NCI-H510A treated with DMSO at 0.1 percent for 48 hours (cell line): ENCODE data around the gene IDUA.
A peak's percentile ranks its signal among the peaks of the same experiment; 100 is the strongest.

Experiments
- DNase-seq: peaks from one replicate; lab custom pipeline; 2025; lab: John Stamatoyannopoulos, UW

IDUA gene

GRCh38 chr4:1000686-1001260 lies 13.9 kb downstream of the IDUA start:
- DNase-seq: no peak

DNA sequence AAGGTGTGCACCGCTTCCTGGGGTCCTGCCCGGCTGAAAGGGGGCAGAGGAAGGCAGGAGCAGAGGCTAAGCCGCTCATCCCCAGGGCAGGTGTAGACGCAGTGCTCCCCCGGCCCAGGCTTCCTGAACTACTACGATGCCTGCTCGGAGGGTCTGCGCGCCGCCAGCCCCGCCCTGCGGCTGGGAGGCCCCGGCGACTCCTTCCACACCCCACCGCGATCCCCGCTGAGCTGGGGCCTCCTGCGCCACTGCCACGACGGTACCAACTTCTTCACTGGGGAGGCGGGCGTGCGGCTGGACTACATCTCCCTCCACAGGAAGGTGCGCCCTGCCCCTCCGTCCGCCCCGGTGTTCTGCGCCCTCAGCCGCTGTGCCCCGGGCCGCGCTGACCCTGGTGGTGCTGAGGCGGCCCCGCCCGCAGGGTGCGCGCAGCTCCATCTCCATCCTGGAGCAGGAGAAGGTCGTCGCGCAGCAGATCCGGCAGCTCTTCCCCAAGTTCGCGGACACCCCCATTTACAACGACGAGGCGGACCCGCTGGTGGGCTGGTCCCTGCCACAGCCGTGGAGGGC lies 14.8 kb downstream of the IDUA start:
- DNase-seq: no peak

DNA sequence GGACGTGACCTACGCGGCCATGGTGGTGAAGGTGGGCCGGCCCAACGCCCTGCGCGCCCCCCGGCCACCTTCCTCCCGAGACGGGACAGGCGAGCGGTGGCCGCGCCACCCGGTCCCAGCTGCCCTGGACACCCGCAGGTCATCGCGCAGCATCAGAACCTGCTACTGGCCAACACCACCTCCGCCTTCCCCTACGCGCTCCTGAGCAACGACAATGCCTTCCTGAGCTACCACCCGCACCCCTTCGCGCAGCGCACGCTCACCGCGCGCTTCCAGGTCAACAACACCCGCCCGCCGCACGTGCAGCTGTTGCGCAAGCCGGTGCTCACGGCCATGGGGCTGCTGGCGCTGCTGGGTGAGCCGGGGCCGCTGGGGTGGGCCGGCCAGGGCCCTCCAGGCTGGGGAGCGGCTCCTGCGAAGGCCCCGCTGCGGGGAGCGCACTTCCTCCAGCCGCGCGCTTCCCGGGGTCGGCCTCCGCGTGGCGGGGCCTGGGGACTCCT lies 15.3 kb downstream of the IDUA start:
- no peak for DNase-seq

DNA sequence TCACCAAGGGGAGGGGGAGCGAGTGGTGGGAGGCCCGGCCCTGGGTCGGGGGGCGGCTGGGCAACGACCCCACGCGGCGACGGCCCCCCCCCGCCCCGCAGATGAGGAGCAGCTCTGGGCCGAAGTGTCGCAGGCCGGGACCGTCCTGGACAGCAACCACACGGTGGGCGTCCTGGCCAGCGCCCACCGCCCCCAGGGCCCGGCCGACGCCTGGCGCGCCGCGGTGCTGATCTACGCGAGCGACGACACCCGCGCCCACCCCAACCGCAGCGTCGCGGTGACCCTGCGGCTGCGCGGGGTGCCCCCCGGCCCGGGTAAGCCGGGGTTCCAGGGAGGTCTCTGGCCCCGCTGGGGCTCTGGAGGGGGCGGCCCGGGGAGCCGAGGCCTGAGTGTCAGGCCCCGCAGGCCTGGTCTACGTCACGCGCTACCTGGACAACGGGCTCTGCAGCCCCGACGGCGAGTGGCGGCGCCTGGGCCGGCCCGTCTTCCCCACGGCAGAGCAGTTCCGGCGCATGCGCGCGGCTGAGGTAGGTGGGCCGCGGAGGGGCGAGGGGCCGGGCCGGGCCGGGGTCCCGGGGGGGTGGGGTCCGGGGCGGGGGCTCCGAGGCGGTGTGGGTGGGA lies 15.9 kb downstream of the IDUA start:
- no peak for DNase-seq

DNA sequence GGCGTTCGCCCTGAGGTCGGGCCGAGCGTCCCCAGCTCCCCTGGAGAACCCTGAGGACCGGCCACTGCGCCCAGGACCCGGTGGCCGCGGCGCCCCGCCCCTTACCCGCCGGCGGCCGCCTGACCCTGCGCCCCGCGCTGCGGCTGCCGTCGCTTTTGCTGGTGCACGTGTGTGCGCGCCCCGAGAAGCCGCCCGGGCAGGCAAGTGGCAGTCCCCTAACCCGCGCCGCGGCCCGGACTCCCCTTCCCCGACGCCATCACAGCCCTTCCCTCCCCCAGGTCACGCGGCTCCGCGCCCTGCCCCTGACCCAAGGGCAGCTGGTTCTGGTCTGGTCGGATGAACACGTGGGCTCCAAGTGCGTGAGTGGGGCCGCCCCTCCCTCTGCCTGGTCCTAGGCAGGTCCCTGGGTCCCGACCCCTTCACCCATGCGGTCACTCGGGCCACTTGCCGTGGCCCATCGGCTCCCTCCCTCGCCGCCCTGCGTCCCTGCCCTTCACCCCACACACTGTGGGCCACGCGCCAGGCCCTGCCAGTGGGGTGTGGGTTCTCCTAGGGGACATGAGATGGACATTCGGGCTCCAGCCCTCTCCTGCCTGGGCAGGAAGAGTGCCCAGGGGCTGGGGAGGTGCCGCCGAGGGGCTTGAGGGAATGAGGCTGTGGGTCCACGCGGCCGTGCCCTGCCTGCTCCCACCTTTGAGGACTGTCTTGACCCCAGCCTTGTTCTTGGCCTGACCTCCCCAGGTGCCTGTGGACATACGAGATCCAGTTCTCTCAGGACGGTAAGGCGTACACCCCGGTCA lies 16.6 kb downstream of the IDUA start:
- DNase-seq: no peak

- DNase-seq: no peak
Observed at GRCh38 chr4:1004071-1004418, 17.2 kb downstream of the IDUA start.

DNA sequence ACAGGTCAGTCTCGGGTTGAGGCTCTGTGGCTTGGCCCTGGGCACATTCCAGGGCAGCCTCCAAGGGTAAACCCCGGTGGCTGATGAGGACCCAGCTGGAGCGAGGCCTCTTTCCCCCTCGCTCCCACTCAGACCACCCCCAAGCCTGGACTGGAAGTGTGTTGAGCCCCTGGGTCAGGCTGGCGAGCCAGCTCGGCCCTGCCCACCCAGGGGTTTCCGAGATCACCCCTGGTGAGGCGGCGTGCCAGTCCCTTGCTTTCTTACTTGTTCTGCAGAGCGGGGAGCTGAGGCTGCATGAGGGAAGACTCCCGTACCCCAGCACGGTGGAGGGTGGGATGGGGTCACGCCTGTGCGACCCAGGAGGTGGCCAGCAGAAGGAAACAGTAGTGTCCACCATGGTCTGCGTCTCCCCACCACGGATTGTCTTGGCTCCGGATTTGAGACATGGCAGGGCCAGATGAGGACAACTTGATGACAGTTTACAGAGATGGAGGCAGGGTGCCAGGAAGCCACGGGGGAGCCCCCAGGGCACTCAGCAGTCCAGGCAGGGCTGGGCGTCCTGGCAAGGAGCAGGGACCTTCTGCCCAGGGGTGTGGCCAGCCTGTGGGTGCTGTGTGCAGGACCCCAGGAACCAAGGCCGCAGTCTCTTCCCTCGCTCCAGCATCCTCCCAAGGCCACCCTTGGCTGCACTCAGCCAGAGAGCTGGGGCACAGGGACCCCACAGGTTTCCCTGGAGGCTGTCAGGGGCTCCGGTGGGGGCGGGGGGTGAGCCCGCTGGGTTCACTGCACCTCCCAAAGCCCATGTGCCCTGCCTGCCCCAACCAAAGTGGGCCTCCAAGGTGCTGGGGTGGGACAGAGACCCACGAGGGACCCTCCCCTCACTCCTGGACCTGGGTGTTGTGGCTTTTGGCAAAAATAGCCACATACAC lies 18.0 kb downstream of the IDUA start:
- no peak for DNase-seq

DNA sequence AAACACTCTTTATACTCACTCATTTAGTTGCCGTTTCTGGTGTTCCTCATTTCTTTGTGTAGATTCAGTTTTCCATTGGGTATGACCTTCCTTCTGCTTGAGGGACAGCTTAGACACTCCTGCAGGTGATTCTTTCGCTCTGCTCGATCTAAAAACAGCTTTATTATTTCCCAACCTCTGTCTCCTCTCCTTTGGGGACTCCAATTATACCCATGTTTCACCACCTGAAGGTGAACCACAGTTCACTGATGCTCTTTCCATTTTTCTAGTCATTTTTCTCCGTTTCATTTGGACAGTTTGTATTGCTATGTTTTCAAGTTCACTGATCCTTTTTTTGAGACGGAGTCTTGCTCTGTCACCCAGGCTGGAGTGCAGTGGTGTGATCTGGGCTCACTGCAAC lies 20.0 kb downstream of the IDUA start:
- DNase-seq: no peak

DNA sequence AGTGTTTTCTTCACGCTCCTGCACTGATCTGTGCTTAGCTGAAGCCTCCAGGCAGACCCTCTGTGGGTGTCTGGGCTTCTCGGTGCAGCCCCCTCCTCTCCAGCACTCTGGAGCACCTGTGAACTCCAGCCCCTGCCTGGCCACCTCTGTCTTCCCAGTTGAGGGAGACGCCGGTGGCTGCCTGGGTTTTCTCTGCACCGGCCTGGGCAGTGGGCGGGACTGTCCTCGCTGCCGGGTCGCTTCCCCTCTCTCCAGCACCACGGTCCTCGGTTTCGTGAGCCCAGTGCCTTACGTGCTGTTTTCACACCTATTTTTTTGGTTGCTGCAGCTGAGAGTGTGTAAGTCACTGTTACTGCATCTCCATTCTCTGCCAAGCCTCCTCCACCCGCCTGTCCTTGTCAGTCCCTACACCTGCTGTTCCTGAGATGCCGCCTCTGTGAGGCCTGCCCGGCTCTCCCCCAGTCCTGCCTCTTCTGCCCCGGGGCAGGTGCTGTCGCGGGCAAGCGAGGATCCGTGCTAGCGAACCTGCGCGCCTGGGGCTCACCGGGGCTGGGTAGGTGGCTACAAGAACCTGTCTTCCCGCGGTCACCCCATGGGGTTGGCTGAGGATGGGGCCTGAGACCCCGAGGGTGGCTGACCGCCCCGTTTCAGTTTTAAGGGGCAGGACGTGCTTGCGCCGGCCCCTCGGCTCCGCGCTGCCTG lies 22.1 kb downstream of the IDUA start:
- DNase-seq: no peak

- DNase-seq: no peak
Observed at GRCh38 chr4:1009542-1010394, 22.9 kb downstream of the IDUA start.

DNA sequence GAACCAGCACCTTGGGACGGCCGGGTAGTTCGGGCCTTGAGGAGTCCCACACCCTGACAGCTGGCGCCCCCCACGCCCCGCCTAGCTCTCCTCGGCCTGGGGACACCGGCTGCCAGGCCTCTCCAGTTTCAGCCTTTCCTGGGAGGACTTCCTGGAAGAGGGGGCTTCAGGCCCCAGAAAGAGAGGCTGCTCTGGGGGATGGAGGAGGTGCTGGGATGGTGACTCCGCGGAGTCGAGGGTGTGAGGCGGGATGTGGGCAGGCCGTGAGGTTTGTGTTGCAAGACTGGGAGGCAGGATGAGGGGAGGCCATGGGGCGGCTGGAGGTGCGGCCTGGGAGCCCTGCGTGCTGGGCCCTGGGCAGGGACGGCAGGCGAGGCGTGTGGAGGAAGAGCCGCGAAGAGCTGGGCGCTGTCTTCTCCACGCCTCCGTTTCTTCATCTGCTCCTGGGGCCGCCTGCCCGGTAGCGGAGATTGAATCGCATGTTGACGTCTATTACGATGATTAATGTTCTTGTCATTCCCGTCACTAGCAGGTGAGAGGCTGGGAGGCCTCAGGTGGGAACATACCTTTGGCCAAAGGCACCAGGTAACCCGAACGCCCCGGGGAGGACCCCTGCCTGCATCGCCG lies 23.7 kb downstream of the IDUA start:
- DNase-seq: peak; percentile 42

DNA sequence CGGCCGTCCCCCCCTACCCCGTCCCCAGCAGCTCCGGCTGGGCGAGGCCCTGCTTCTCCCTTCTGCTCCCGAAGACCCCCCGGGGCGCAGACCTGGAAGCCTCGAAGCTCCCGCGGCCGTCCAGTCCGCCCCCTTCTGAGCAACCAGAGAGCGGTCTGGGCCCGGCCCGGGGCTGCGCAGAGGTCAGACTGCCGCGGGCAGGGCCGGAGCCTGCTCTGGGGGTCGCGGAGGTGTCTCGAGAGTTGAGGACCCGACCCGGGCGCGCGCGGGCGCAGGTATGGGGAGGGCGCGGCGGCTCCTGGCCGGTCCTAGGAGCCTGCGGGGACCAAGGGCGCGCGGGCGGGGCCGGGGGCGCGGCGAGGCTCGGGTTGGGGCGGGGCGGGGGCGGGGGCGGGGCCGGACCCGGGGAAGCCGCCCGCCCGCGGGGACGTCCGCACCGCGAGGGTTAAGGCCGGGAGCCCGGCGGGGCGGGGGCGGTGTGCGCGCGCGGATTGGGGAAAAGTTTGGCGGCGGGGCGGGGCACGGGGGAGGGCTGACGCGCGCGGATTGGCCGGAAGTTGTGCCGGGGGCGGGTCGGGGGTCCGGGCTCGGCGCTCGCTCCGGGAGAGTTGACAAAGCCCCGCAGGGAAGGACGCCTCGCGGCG lies 24.3 kb downstream of the IDUA start, which contains the start of gene FGFRL1:
Gene FGFRL1 (plus strand): TSS at position 605 of the 644 bp plus-strand sequence. CDS start 860 bp downstream, outside the sequence.
- peak; percentile 60 for DNase-seq

GRCh38 chr4:1011666-1012033 lies 24.8 kb downstream of the IDUA start:
- no peak for DNase-seq

DNA sequence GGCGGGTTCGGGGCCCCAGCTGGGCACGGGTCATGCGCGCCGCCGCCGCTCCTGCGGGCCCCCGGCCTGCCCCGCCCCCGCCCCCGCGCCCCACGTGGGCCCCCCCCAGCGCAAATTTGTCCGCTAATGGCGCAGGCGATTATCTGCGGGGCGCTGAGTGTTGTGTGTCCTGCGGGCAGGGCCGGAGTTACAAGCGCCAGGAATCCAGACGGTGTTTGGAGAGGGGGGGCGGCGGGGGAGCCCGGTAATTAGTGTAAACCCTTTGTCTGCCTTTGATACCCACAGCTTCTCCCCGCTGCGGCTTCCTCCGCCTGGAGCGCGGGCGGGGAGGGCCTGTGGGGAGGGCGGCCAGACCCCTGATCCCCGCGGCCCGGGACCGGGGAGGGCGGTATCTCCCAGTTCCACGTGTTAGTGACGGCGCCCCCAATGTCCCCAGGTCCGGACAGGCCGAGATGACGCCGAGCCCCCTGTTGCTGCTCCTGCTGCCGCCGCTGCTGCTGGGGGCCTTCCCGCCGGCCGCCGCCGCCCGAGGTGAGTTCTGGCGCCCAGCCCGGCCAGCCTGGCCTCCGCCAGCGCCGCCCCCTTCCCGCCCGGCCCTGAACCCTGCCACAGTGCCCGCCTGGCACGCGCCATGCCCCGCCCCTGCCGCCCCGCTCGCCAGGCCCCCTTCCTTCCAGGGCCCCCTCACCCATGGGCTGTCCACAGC lies 25.3 kb downstream of the IDUA start:
- DNase-seq: no peak

DNA sequence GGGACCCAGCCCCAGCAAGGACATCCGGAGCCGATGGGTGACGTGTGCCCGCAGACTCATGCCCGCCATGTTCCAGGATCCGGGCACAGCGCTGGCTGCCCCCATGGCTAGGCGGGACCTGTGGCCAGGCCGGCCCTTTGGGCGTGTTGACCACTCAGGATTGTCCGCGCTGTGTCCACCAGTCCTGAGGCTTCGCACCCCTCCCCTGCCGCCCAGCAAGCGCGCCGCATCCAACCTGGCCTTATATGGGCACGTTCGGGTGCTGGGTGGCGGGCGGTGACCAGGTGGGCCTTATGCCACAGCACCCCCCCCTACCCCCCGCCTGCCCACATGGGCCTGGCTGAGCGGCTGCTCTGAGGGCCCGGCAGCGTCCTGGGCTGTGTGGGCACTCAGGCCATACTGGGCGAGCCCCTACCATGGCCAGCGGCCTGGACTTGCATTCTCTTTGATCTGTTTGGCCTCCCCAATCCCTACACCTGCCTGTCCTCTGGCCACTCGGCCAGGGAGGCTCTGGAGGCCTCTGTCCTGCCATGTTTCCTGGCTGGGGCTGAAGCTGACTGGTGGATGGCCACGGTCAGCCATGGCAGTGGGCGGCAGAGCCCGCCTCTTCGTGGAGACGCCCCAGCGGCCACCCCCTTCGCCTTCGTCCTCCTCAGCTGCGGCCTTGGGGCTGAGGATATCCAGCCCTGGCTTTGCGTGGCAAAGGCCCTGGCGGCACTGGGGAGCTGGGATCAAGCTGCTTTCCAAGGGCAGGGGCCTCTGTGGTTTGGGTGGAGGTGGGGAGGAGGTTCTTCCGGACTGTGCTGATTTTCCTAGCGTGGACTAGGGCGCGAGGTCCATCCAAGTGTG lies 26.6 kb downstream of the IDUA start:
- no peak for DNase-seq

DNA sequence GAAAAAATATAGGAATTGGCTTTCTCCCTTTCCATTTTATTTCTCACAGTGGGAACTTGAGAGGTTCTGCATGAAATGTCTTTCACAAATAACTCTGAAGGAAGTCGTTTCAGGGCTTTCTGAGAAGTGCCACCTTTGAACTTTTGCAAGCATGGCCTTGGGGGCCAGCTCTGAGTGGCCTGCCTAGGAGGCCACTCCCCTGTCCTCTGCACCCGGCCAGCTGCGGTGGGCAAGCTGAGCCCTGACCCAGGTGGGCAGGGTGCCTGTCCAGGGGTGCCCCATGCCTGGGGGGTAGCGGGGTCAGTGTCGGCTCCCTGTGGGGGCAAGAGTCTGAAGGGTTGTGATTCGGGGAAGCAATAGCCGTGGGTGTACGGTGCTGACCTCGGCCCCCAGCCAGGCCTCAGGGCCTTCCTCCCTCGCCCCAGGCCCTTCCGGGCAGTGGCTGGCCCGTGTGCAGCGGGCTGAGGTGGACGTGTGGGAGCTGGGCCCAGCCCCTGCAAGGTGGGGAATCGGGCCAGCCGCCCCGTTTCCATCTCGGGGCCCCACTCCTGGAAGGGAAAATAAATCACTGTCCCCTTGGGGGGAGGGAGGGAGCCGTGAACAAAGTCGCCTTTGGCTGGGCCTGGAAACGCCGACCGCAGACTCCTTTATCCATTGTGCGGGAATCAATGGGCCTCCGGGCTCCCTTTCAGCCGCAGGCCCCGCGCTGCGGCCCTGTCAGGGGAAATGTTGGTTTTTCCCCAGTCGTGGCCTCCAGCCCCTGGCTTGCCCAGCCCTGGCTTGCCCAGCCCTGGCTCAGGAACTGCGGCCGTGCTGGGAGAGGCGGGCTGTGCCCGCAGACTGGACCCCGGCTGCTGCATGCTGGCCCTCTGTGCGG lies 27.7 kb downstream of the IDUA start:
- no peak for DNase-seq

DNA sequence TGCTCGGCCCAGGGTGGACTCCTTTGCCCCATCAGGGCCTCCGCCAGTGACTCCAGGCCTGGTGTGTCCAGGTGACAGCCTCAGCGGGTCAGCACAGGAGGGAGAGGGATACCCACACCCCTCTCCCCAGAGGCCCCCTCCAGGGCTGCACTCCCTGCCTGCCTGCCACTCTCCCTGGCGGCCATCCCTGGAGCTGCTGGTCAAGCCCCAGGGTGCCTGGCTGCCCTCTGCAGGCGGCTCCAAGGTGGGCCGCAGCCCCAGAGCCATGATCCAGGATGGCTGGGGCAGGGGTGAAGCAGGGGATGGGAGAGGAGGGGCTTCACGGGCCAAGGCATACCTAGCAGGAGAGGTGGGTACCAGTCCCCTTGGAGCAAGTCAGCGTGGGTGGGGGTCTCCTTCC lies 28.3 kb downstream of the IDUA start:
- no peak for DNase-seq
